HAP-1 (cell line): ENCODE results near the gene PML.
A peak's percentile ranks its signal among the peaks of the same experiment; 100 is the strongest.
"Not testable (repeated sequence)": the region's sequence is repeated elsewhere in the genome, so short reads cannot be mapped to it uniquely, and the experiment has no call there.

ENCODE experiments used
- DNase-seq, 2 experiments: peaks; one replicate each; pipeline ENCODE4 v3.0.0-alpha.2; 2016 to 2020; ENCODE audit warnings: low spot score in 2 of 2
- H3K27me3 ChIP-seq: fragments of 250-450 bp; sonication (Bioruptor Pico); 2 replicates; pipeline ENCODE4 v1.5.1; 2020; ENCODE audit warnings: low read depth, mild to moderate bottlenecking, moderate library complexity
- H3K36me3 ChIP-seq: fragments of 250-450 bp; sonication (Bioruptor Pico); replicated peaks from 2 replicates; pipeline ENCODE4 v1.5.1; 2020; ENCODE audit warnings: mild to moderate bottlenecking
- H3K4me1 ChIP-seq: fragments of 250-450 bp; sonication (Bioruptor Pico); 2 replicates; pipeline ENCODE4 v1.5.1; 2020; ENCODE audit warnings: mild to moderate bottlenecking
- H3K4me3 ChIP-seq: fragments of 250-450 bp; sonication (Bioruptor Pico); 2 replicates; pipeline ENCODE4 v1.5.1; 2020; ENCODE audit warnings: mild to moderate bottlenecking, moderate library complexity
- H3K9me3 ChIP-seq: fragments of 250-450 bp; sonication (Bioruptor Pico); 2 replicates; pipeline ENCODE4 v1.5.1; 2020; ENCODE audit warnings: mild to moderate bottlenecking, moderate library complexity
- in situ Hi-C: fragments of 300-500 bp; cut with MboI; formaldehyde crosslinking; loops from 3 replicates; pipeline ENCODE4 v1.14.3; 2020; ENCODE audit warnings: low sequenced_read_pairs, inconsistent platforms, mixed read lengths

Gene PML

DNA sequence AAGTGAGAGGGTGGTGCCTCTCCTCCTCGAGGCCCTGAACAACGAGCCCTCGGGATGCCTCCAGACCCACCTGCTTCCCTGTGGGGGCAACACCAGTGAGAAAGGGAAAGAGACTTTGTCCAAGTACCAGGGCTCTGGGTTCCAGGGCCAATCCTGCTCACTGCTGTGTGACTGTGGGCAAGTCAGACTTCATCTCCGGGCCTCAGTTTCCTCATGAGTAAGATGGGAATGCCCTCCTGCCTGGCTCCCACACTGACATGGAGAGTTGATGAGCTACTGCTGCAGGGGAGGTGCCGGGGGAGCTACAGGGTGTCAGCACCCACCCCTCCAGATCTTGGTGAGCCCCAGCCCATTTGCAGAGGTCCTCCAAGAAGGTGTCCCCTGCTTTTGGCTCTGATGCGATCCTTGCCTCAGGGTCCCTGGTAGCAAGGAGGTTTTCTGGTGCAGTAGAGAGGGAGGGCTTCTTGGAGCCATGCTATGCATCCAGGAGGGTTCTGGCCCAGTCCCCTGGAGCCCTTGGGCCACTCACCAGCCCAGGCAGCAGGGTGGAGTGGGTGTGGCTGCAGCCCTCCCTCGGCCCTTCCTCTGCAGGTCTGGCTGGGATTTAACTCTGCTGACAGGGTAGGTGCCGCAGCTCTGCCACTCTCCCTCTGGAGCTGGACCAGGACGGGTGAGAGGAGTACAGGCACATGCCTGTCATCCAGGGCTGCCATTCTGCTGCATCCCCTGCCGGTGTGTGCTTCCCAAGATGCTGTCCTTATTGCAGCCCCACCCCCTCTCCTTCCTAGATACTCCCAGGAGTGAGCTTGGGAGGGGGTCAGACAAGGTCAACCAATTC, 41.4 kb upstream of the PML start:
- no peaks in the 10 kb centered on the region for H3K4me1 ChIP-seq
- H3K9me3 ChIP-seq, result no peaks in the 10 kb centered on the region
- H3K27me3 ChIP-seq, result peaks cover 12% of the 10 kb centered on the region
- DNase-seq, result no peak
- no peak overlapping the region for H3K4me3 ChIP-seq
- in situ Hi-C loops, result no loop called here
- peaks cover 2% of the 10 kb centered on the region; the same call in 1 of the 2 replicates for H3K36me3 ChIP-seq

DNA sequence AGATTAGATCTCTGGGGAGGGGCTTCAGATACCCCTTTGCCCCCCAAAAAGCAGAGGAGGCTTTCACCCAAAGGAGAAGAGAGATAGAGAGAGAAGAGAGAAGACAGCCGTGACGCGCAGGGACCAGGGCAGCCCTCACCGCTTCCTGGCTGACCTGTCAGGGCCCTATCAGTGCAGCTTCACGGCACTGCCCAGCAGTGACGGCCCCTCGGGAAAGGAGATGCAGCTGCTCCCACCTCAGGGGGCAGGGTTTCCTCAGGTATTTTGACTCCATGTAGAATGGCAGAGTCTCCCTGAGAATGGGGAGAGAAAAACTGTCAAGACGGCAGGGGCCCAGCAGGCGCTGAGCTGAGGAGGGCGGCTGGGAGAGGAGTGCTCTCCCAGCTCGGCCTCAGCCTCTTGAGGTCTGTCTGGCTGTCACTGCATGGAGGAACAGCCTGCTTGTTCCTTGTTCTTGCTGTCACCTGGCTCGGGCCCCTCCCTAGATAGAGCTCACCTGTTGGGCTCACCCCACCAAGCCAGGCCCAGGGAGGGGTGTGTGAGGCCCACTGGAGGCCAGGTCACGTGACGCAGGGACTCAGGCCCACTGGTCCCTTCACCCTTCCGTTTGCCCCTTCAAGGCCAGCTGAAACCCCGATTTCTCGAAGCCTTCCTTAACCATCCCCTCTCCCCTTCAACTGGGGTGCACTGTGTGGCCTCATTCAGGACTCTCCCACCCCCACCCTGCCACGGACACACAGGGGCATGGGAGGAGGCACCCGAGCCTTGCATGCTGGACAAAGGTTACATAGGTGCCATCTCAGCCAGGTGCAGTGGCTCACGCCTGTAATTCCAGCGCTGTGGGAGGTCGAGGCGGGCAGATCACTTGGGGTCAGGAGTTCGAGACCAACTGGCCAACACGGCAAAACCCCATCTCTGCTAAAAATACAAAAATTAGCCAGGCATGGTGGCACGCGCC, 40.0 kb upstream of the PML start:
- peaks cover 2% of the 10 kb centered on the region; the same call in 1 of the 2 replicates for H3K36me3 ChIP-seq
- H3K4me1 ChIP-seq, result no peaks in the 10 kb centered on the region
- peaks cover 18% of the 10 kb centered on the region for H3K27me3 ChIP-seq
- no peak for DNase-seq
- H3K9me3 ChIP-seq, result no peaks in the 10 kb centered on the region
- in situ Hi-C loops, result no loop called here
- H3K4me3 ChIP-seq, result no peak overlapping the region

- no peak for DNase-seq
- Histone ChIP-seq H3K36me3 (peaks cover 2% of the 10 kb centered on the region; the same call in 1 of the 2 replicates), H3K4me3 (no peak overlapping the region), H3K4me1 (no peaks in the 10 kb centered on the region), H3K9me3 (no peaks in the 10 kb centered on the region), H3K27me3 (peaks cover 18% of the 10 kb centered on the region)
- in situ Hi-C loops, result no loop called here
Observed at GRCh38 chr15:73955326-73955725, 39.2 kb upstream of the PML start.

GRCh38 chr15:73955861-73956742, 38.4 kb upstream of the PML start:
- in situ Hi-C loops, result no loop called here
- DNase-seq, result no peak
- Histone ChIP-seq H3K36me3 (peaks cover 2% of the 10 kb centered on the region; the same call in 1 of the 2 replicates), H3K27me3 (peaks cover 18% of the 10 kb centered on the region), H3K4me1 (no peaks in the 10 kb centered on the region), H3K4me3 (no peak overlapping the region), H3K9me3 (no peaks in the 10 kb centered on the region)

DNA sequence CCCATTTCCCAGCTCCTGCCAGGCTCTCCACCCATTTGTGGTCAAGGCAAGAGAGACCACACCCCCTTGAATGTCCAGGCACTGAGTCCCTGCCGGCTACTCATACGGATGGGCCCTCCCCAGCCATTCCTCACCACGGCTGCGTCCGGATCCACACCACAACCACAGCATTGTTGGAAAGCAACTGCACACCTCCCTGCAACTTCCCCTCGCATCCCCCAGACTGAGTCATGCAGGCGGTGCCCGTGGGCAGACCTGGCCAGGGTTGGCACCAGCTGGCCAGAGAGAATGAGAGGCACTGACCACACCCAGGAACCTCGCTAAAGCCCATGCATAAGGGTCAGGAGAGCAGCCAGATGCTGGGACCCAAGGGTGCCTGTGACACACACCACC, 37.8 kb upstream of the PML start:
- Histone ChIP-seq H3K4me3 (no peak overlapping the region), H3K4me1 (no peaks in the 10 kb centered on the region), H3K36me3 (peaks cover 2% of the 10 kb centered on the region; the same call in 1 of the 2 replicates), H3K27me3 (peaks cover 18% of the 10 kb centered on the region), H3K9me3 (no peaks in the 10 kb centered on the region)
- DNase-seq, result no peak
- in situ Hi-C loops, result no loop called here

GRCh38 chr15:73957276-73957675, 37.2 kb upstream of the PML start:
- no peak for DNase-seq

DNA sequence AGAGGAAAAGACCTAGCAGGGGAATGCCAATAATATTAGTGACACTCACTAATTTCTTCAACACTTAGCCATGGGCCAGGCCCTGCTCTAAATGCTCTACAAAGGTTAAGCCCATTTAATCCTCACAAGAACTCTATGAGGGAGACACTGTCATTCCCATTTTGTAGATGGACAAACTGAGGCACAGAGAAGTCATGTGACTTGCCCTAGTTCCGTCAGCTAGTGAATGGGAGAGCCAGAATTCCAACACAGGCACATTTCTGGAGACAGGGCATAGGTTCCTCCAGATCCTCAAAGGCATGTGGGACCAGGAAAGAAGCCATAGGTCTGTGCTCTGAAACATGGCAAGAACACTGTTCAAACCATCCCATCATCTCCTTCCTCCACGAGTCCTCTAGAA, 36.7 kb upstream of the PML start:
- in situ Hi-C loops, result no loop called here

More at GRCh38 chr15:73957276-73957675, 37.2 kb upstream of the PML start:
- Histone ChIP-seq H3K4me3 (no peak overlapping the region), H3K9me3 (no peaks in the 10 kb centered on the region), H3K27me3 (peaks cover 18% of the 10 kb centered on the region), H3K36me3 (no peaks in the 10 kb centered on the region), H3K4me1 (no peaks in the 10 kb centered on the region)
- in situ Hi-C loops, result no loop called here

DNA sequence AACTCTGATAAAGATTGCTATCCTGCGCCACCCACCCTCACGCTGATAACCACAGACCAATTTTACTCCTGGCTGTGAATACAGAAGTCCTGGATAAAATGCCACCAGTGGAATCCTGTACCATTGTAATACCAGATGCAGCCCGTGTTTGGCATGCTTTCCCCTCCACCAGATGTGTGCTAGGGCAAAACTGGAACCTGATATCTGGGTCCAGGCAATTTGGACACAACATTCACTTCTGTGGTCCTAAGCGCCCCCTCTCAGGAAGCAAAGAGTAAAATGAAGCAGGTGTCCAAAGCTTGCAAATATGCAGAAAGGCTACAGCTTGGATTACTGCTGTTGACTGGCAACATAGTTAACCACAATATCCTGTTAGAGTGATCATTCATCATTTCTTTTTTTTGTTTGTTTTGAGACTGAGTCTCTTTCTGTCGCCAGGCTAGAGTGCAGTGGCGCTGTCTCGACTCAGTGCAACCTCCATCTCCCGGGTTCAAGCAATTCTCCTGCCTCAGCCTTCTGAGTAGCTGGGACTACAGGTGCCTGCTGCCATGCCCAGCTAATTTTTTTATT, 35.4 kb upstream of the PML start:
- Histone ChIP-seq H3K4me1 (no peaks in the 10 kb centered on the region), H3K9me3 (no peaks in the 10 kb centered on the region), H3K27me3 (peaks cover 25% of the 10 kb centered on the region), H3K36me3 (no peaks in the 10 kb centered on the region), H3K4me3 (no peak overlapping the region)
- DNase-seq, result no peak
- in situ Hi-C loops, result no loop called here

More for the DNA sequence above, 36.7 kb upstream of the PML start:
- no peak for DNase-seq
- peaks cover 20% of the 10 kb centered on the region for H3K27me3 ChIP-seq
- H3K9me3 ChIP-seq, result no peaks in the 10 kb centered on the region
- no peaks in the 10 kb centered on the region for H3K36me3 ChIP-seq
- no peaks in the 10 kb centered on the region for H3K4me1 ChIP-seq
- H3K4me3 ChIP-seq, result no peak overlapping the region

DNA sequence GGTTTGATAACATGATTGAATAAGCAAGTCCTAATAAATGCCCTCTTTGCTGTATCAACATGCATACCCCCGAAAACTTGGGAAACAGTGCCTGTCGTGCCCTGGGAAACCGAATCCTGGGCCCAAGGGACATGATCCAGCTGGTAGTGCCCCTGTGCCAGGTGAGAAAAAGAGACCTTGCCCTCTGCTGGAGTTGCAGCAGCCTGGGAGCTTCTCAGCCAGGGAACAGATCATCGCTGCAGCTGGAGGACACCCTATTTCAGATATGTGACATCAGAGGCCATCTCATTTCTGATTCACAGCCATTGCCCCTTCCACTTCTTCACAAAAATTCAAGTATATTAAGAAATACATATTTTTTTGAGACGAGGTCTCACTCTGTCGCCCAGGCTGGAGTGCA, 34.7 kb upstream of the PML start:
- Histone ChIP-seq H3K36me3 (no peaks in the 10 kb centered on the region), H3K9me3 (no peaks in the 10 kb centered on the region), H3K4me3 (no peak overlapping the region), H3K4me1 (peaks cover under 1% of the 10 kb centered on the region), H3K27me3 (peaks cover 25% of the 10 kb centered on the region)
- in situ Hi-C loops, result loop anchor here (10.0 kb wide), 1 partner anchor 365 kb away; no protein-coding TSS in a partner anchor
- DNase-seq, result no peak

DNA sequence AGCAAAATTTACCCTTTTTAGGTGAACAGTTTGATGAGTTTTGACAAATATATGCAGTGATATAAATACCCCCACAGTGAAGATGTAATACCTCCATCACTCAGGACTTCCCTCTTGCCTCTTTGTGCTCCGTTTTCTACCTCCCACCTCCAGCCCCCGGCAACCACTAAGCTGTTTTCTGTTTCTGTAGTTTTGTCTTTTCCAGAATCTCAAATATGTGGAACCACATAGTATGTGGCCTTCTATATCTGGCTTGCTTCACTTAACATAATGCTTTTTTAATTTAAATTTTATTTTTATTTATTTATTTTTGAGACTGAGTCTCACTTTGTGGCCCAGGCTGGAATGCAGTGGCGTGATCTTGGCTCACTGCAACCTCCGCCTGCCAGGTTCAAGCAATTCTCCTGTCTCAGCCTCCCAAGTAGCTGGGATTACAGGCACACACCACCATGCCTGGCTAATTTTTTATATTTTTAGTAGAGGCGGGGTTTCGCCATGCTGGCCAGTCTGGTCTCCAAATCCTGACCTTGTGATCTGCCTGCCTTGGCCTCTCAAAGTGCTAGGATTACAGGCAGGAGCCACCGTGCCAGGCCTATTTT, 33.9 kb upstream of the PML start:
- H3K9me3 ChIP-seq, H3K36me3 ChIP-seq, DNase-seq, H3K4me1 ChIP-seq, H3K4me3 ChIP-seq: not testable (repeated sequence)
- H3K27me3 ChIP-seq, result peaks cover 25% of the 10 kb centered on the region
- in situ Hi-C loops, result loop anchor here (10.0 kb wide), 1 partner anchor 364 kb away; no protein-coding TSS in a partner anchor

GRCh38 chr15:73962433-73962832, 32.1 kb upstream of the PML start:
- no peak overlapping the region for H3K4me3 ChIP-seq
- H3K4me1 ChIP-seq, result peaks cover 16% of the 10 kb centered on the region
- in situ Hi-C loops, result loop anchor here (10.0 kb wide), 1 partner anchor 362 kb away; no protein-coding TSS in a partner anchor
- peaks cover 19% of the 10 kb centered on the region; the same call in 1 of the 2 replicates for H3K27me3 ChIP-seq
- H3K9me3 ChIP-seq, result no peaks in the 10 kb centered on the region
- no peaks in the 10 kb centered on the region for H3K36me3 ChIP-seq
- no peak for DNase-seq

GRCh38 chr15:73964736-73965093, 29.8 kb upstream of the PML start:
- Histone ChIP-seq H3K9me3 (no peaks in the 10 kb centered on the region), H3K4me3 (no peak overlapping the region), H3K4me1 (peaks cover 28% of the 10 kb centered on the region), H3K27me3 (peaks cover 7% of the 10 kb centered on the region; the same call in 1 of the 2 replicates), H3K36me3 (no peaks in the 10 kb centered on the region)
- in situ Hi-C loops, result loop anchor here (10.0 kb wide), 1 partner anchor 360 kb away; no protein-coding TSS in a partner anchor
- peak; percentile 85 to 98 for DNase-seq
